Endothelial cell of umbilical vein (primary cell): ENCODE data around the gene EFR3B.

Source experiments
- EZH2 ChIP-seq: IDR thresholded peaks from 2 replicates; pipeline ENCODE4 v1.6.1; 2012; ENCODE audit warnings: borderline replicate concordance, low read depth, mild to moderate bottlenecking, moderate library complexity, low read length, inconsistent platforms; ENCODE audit not compliant: severe bottlenecking
- GATA2 ChIP-seq: IDR thresholded peaks from 2 replicates; pipeline ENCODE4 v1.7.0; 2011; ENCODE audit warnings: low read depth, mild to moderate bottlenecking, moderate library complexity, mixed read lengths, low read length; ENCODE audit not compliant: insufficient read length, insufficient read depth
- JUN ChIP-seq: IDR thresholded peaks from 2 replicates; pipeline ENCODE4 v1.6.1; 2011; ENCODE audit warnings: borderline replicate concordance, low read depth; ENCODE audit not compliant: insufficient read length, insufficient read depth
- MYC ChIP-seq: IDR thresholded peaks from one replicate; pipeline ENCODE4 v1.6.1; 2011; ENCODE audit warnings: mild to moderate bottlenecking, low read depth, low read length
- POLR2A ChIP-seq: IDR thresholded peaks from 2 replicates; pipeline ENCODE4 v1.6.1; 2012; ENCODE audit warnings: low read depth, mild to moderate bottlenecking, control low read depth, low read length
- POLR2AphosphoS5 ChIP-seq: IDR thresholded peaks from 2 replicates; pipeline ENCODE4 v1.6.1; 2012; ENCODE audit warnings: low read depth, mild to moderate bottlenecking, control low read depth, low read length, moderate library complexity; ENCODE audit not compliant: insufficient read depth
- TF ChIP-seq, protein P1 (sequence below), 2 donors: IDR thresholded peaks; 1 replicate in 1 of 2; 2 replicates in 1 of 2; pipeline ENCODE4 v1.5.1; 2011; ENCODE audit warnings: low read length in 2 of 2, mild to moderate bottlenecking in 2 of 2, moderate library complexity in 2 of 2, control low read depth in 1 of 2, inconsistent platforms in 1 of 2, low read depth in 1 of 2; ENCODE audit not compliant: insufficient read depth in 1 of 2; ENCODE audit errors: extremely low read depth in 1 of 2
- TF ChIP-seq, protein P2 (sequence below): IDR thresholded peaks from 2 replicates; pipeline ENCODE4 v1.6.1; 2011; ENCODE audit not compliant: insufficient read depth, insufficient read length

DNA sequence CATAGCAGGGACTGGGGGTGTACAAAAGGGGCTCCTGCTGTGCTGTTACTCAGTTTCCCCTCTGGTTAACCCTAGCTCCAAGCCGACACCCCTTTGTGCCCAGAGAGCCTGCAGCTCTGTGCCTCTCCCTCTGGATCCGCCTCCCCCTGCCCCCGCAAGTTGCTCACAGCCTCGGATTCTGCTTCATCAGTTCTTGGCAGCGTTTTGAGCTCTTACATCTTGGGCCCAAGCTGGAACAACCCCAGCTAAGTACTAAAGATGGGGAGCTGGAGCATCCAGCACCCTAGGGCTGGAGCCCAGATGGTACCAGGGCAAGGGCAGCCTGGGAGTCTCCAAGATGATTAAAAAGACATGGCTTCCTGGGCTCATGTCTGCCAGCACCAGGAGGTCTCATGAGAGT is 85.8 kb downstream of the EFR3B start:
- TF ChIP-seq JUN (no peak), POLR2A (no peak), POLR2AphosphoS5 (no peak), EZH2 (no peak), GATA2 (no peak), MYC (no peak)
- TF ChIP-seq, protein P1, sequence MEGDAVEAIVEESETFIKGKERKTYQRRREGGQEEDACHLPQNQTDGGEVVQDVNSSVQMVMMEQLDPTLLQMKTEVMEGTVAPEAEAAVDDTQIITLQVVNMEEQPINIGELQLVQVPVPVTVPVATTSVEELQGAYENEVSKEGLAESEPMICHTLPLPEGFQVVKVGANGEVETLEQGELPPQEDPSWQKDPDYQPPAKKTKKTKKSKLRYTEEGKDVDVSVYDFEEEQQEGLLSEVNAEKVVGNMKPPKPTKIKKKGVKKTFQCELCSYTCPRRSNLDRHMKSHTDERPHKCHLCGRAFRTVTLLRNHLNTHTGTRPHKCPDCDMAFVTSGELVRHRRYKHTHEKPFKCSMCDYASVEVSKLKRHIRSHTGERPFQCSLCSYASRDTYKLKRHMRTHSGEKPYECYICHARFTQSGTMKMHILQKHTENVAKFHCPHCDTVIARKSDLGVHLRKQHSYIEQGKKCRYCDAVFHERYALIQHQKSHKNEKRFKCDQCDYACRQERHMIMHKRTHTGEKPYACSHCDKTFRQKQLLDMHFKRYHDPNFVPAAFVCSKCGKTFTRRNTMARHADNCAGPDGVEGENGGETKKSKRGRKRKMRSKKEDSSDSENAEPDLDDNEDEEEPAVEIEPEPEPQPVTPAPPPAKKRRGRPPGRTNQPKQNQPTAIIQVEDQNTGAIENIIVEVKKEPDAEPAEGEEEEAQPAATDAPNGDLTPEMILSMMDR (IDR thresholded peaks at IDR 0.05; ENCODE audit: extremely low read depth in 1 of 2, insufficient read depth in 1 of 2, low read depth in 1 of 2, low read length in 2 of 2) = no peak
- TF ChIP-seq, protein P2, sequence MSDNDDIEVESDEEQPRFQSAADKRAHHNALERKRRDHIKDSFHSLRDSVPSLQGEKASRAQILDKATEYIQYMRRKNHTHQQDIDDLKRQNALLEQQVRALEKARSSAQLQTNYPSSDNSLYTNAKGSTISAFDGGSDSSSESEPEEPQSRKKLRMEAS = no peak
